K562 (cell line): ENCODE data around the gene LRRC10B.

ENCODE experiments used
- TF ChIP-seq, protein P1 (sequence below), 2 experiments: IDR thresholded peaks; 2 replicates each; pipeline ENCODE4 v1.6.1; 2012; ENCODE audit warnings: improper control_type of control experiment in 2 of 2, low read depth in 2 of 2, low read length in 2 of 2, borderline replicate concordance in 1 of 2
- TF ChIP-seq, protein P2 (sequence below), 3 experiments: IDR thresholded peaks in 2 of 3; conservative IDR thresholded peaks in 1 of 3; 2 replicates each; pipeline ENCODE4 v1.5.1; 2011 to 2012; ENCODE audit warnings: low read length in 3 of 3, mild to moderate bottlenecking in 3 of 3, control low read depth in 2 of 3, improper control_type of control experiment in 1 of 3, inconsistent platforms in 1 of 3, low read depth in 1 of 3, mixed read lengths in 1 of 3, moderate library complexity in 1 of 3; ENCODE audit not compliant: insufficient read depth in 2 of 3

GRCh38 chr11:61482513-61482912 is 26.0 kb upstream of the LRRC10B start:
- TF ChIP-seq, protein P1, sequence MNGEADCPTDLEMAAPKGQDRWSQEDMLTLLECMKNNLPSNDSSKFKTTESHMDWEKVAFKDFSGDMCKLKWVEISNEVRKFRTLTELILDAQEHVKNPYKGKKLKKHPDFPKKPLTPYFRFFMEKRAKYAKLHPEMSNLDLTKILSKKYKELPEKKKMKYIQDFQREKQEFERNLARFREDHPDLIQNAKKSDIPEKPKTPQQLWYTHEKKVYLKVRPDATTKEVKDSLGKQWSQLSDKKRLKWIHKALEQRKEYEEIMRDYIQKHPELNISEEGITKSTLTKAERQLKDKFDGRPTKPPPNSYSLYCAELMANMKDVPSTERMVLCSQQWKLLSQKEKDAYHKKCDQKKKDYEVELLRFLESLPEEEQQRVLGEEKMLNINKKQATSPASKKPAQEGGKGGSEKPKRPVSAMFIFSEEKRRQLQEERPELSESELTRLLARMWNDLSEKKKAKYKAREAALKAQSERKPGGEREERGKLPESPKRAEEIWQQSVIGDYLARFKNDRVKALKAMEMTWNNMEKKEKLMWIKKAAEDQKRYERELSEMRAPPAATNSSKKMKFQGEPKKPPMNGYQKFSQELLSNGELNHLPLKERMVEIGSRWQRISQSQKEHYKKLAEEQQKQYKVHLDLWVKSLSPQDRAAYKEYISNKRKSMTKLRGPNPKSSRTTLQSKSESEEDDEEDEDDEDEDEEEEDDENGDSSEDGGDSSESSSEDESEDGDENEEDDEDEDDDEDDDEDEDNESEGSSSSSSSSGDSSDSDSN (IDR thresholded peaks at IDR 0.05; ENCODE audit: borderline replicate concordance in 1 of 2, low read depth in 2 of 2, low read length in 2 of 2): no peak
- TF ChIP-seq, protein P2, sequence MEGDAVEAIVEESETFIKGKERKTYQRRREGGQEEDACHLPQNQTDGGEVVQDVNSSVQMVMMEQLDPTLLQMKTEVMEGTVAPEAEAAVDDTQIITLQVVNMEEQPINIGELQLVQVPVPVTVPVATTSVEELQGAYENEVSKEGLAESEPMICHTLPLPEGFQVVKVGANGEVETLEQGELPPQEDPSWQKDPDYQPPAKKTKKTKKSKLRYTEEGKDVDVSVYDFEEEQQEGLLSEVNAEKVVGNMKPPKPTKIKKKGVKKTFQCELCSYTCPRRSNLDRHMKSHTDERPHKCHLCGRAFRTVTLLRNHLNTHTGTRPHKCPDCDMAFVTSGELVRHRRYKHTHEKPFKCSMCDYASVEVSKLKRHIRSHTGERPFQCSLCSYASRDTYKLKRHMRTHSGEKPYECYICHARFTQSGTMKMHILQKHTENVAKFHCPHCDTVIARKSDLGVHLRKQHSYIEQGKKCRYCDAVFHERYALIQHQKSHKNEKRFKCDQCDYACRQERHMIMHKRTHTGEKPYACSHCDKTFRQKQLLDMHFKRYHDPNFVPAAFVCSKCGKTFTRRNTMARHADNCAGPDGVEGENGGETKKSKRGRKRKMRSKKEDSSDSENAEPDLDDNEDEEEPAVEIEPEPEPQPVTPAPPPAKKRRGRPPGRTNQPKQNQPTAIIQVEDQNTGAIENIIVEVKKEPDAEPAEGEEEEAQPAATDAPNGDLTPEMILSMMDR (IDR thresholded peaks at IDR 0.05 in 2 of 3, conservative IDR thresholded peaks at IDR 0.05 in 1 of 3; ENCODE audit: insufficient read depth in 2 of 3, low read depth in 1 of 3, low read length in 3 of 3): peak; percentile 75 to 85 (median 79)
